Ectodermal cell (in vitro differentiated cells): Measurements from ENCODE around the gene DDIAS.
"Not testable (repeated sequence)": the region's sequence is repeated elsewhere in the genome, so short reads cannot be mapped to it uniquely, and the experiment has no call there.

Source experiments
- H3K27ac ChIP-seq: 2 replicates; pipeline ENCODE4 v1.7.0; 2013; ENCODE audit warnings: mild to moderate bottlenecking, low read depth, low read length; ENCODE audit not compliant: insufficient read depth, poor library complexity, severe bottlenecking
- H3K27me3 ChIP-seq: 2 replicates; pipeline ENCODE4 v1.7.0; 2013; ENCODE audit warnings: mild to moderate bottlenecking, low read length; ENCODE audit not compliant: insufficient read depth, control insufficient read depth, poor library complexity, severe bottlenecking
- H3K36me3 ChIP-seq: one replicate; pipeline ENCODE4 v1.7.0; 2013; ENCODE audit warnings: low read length; ENCODE audit not compliant: control insufficient read depth, insufficient read depth
- H3K4me1 ChIP-seq: one replicate; pipeline ENCODE4 v1.7.0; 2013; ENCODE audit warnings: low read length; ENCODE audit not compliant: control insufficient read depth, insufficient read depth
- H3K4me3 ChIP-seq: 2 replicates; pipeline ENCODE4 v1.7.0; 2013; ENCODE audit warnings: low read depth, low read length, control low read depth; ENCODE audit not compliant: insufficient read depth
- H3K9me3 ChIP-seq: 2 replicates; pipeline ENCODE4 v1.7.0; 2013; ENCODE audit warnings: mild to moderate bottlenecking, low read length, moderate library complexity; ENCODE audit not compliant: control insufficient read depth
- WGBS, 2 experiments: methylation state at CpG; one replicate each; pipeline ENCODE4 v1.1.7; 2013; ENCODE audit warnings: missing lambda C conversion rate in 2 of 2; 5-methylcytosine and 5-hydroxymethylcytosine counted together

The DDIAS gene

GRCh38 chr11:82939456-82939855 is 37.9 kb downstream of the DDIAS start:
- no peaks in the 10 kb centered on the region for H3K9me3 ChIP-seq
- 90 to 98% methylated on average over 2 of the region's 2 CpGs for WGBS, 2 experiments

GRCh38 chr11:82942376-82942775 is 40.8 kb downstream of the DDIAS start:
- Histone ChIP-seq H3K9me3 (no peaks in the 10 kb centered on the region), H3K27me3 (no peaks in the 10 kb centered on the region), H3K36me3 (no peaks in the 10 kb centered on the region), H3K4me3 (no peak overlapping the region), H3K27ac (no peak overlapping the region), H3K4me1 (no peaks in the 10 kb centered on the region)
- WGBS, 2 experiments: 95% methylated on average over 2 of the region's 2 CpGs

More at GRCh38 chr11:82939456-82939855, 37.9 kb downstream of the DDIAS start:
- H3K27ac ChIP-seq: no peak overlapping the region
- no peaks in the 10 kb centered on the region for H3K27me3 ChIP-seq
- H3K4me1 ChIP-seq: no peaks in the 10 kb centered on the region
- no peak overlapping the region for H3K4me3 ChIP-seq
- peaks cover 4% of the 10 kb centered on the region for H3K36me3 ChIP-seq

GRCh38 chr11:82943430-82943829 is 41.9 kb downstream of the DDIAS start:
- H3K4me1 ChIP-seq, H3K4me3 ChIP-seq, H3K36me3 ChIP-seq, H3K27ac ChIP-seq, H3K27me3 ChIP-seq, H3K9me3 ChIP-seq: not testable (repeated sequence)
- 79 to 100% methylated on average over 1 of the region's 1 CpG for WGBS, 2 experiments

GRCh38 chr11:82944198-82944597 is 42.7 kb downstream of the DDIAS start:
- H3K4me3 ChIP-seq: no peak overlapping the region
- no peak overlapping the region for H3K27ac ChIP-seq
- 62 to 76% methylated on average over 2 of the region's 2 CpGs for WGBS, 2 experiments
- H3K27me3 ChIP-seq: no peaks in the 10 kb centered on the region
- no peaks in the 10 kb centered on the region for H3K9me3 ChIP-seq
- H3K36me3 ChIP-seq: no peaks in the 10 kb centered on the region
- H3K4me1 ChIP-seq: no peaks in the 10 kb centered on the region

GRCh38 chr11:82945041-82945440 is 43.5 kb downstream of the DDIAS start:
- H3K4me3 ChIP-seq, H3K36me3 ChIP-seq, H3K27ac ChIP-seq, H3K9me3 ChIP-seq, H3K27me3 ChIP-seq, H3K4me1 ChIP-seq: not testable (repeated sequence)
- 89 to 93% methylated on average over 1 of the region's 1 CpG for WGBS, 2 experiments

- no peaks in the 10 kb centered on the region for H3K36me3 ChIP-seq
- no peaks in the 10 kb centered on the region for H3K27me3 ChIP-seq
Measured at GRCh38 chr11:82945682-82946081, 44.1 kb downstream of the DDIAS start.

GRCh38 chr11:82949352-82949751 is 47.8 kb downstream of the DDIAS start:
- H3K27ac ChIP-seq: no peak overlapping the region
- no peaks in the 10 kb centered on the region for H3K27me3 ChIP-seq
- H3K4me1 ChIP-seq: no peaks in the 10 kb centered on the region
- no peaks in the 10 kb centered on the region for H3K9me3 ChIP-seq
- no peak overlapping the region for H3K4me3 ChIP-seq
- H3K36me3 ChIP-seq: no peaks in the 10 kb centered on the region

More at GRCh38 chr11:82945682-82946081, 44.1 kb downstream of the DDIAS start:
- no peak overlapping the region for H3K4me3 ChIP-seq
- H3K9me3 ChIP-seq: no peaks in the 10 kb centered on the region
- no peak overlapping the region for H3K27ac ChIP-seq
- H3K4me1 ChIP-seq: no peaks in the 10 kb centered on the region

- not testable (repeated sequence) for H3K27ac ChIP-seq, H3K36me3 ChIP-seq, H3K9me3 ChIP-seq, H3K27me3 ChIP-seq, H3K4me1 ChIP-seq, H3K4me3 ChIP-seq
- 100% methylated on average over 2 of the region's 2 CpGs; no CpG with 5 or more reads in 1 of the 2 experiments for WGBS, 2 experiments
Measured at GRCh38 chr11:82950502-82950901, 49.0 kb downstream of the DDIAS start.

GRCh38 chr11:82955736-82956453 is 54.4 kb downstream of the DDIAS start:
- H3K4me1 ChIP-seq, H3K27me3 ChIP-seq, H3K36me3 ChIP-seq, H3K9me3 ChIP-seq, H3K4me3 ChIP-seq, H3K27ac ChIP-seq: not testable (repeated sequence)
- WGBS, 2 experiments: 54 to 63% methylated on average over 9 of the region's 9 CpGs

- no peak overlapping the region for H3K27ac ChIP-seq
- no peaks in the 10 kb centered on the region for H3K36me3 ChIP-seq
- no peak overlapping the region for H3K4me3 ChIP-seq
- no peaks in the 10 kb centered on the region for H3K4me1 ChIP-seq
- 93% methylated on average over 4 of the region's 5 CpGs for WGBS, 2 experiments
- no peaks in the 10 kb centered on the region for H3K27me3 ChIP-seq
- H3K9me3 ChIP-seq: no peaks in the 10 kb centered on the region
Measured at GRCh38 chr11:82959987-82960778, 58.6 kb downstream of the DDIAS start.
